HepG2 (cell line): ENCODE results near the gene ZNF22. TPM values are rescaled to one million over a fixed set of nuclear protein-coding genes. Genes with fewer than 3 reads are reported as not detected.

Experiments used
- ELF1 ChIP-seq: sonication (generic); formaldehyde crosslinking; IDR thresholded peaks from 2 replicates; pipeline ENCODE4 v1.4.0; 2020; ENCODE audit warnings: missing genetic modification reagents
- JARID2 ChIP-seq: sonication (generic); formaldehyde crosslinking; IDR thresholded peaks from 2 replicates; pipeline ENCODE4 v1.8.1; 2023; ENCODE audit warnings: missing genetic modification reagents, inconsistent platforms; ENCODE audit not compliant: insufficient replicate concordance
- NAIF1 ChIP-seq: sonication (generic); formaldehyde crosslinking; IDR thresholded peaks from 2 replicates; pipeline ENCODE4 v1.5.0; 2020; ENCODE audit warnings: mild to moderate bottlenecking, missing genetic modification reagents, borderline replicate concordance
- ZC3H4 ChIP-seq: sonication (generic); formaldehyde crosslinking; IDR thresholded peaks from 2 replicates; pipeline ENCODE4 v1.4.0; 2020; ENCODE audit warnings: missing genetic modification reagents, borderline replicate concordance
- ZFP36L1 ChIP-seq: sonication (generic); formaldehyde crosslinking; IDR thresholded peaks from 2 replicates; pipeline ENCODE4 v1.8.0; 2022; ENCODE audit warnings: mild to moderate bottlenecking, missing genetic modification reagents, moderate library complexity
- ZNF274 ChIP-seq: sonication (generic); formaldehyde crosslinking; IDR thresholded peaks from 2 replicates; pipeline ENCODE4 v1.5.1; 2020; ENCODE audit warnings: mild to moderate bottlenecking, missing genetic modification reagents
- ZNF292 ChIP-seq: sonication (generic); formaldehyde crosslinking; IDR thresholded peaks from 2 replicates; pipeline ENCODE4 v1.8.1; 2022; ENCODE audit warnings: mild to moderate bottlenecking, low read depth, missing genetic modification reagents, borderline replicate concordance
- ZNF44 ChIP-seq: sonication (generic); formaldehyde crosslinking; IDR thresholded peaks from 2 replicates; pipeline ENCODE4 v1.5.1; 2020; ENCODE audit warnings: mild to moderate bottlenecking, missing genetic modification reagents
- ZNF503 ChIP-seq: sonication (generic); formaldehyde crosslinking; IDR thresholded peaks from 2 replicates; pipeline ENCODE4 v1.4.0; 2020; ENCODE audit warnings: missing genetic modification reagents
- ZNF513 ChIP-seq: sonication (generic); formaldehyde crosslinking; conservative IDR thresholded peaks from 2 replicates; pipeline ENCODE4 v1.5.0; 2020; ENCODE audit warnings: missing genetic modification reagents
- ZNF576 ChIP-seq: sonication (generic); formaldehyde crosslinking; IDR thresholded peaks from 2 replicates; pipeline ENCODE4 v1.4.0; 2020; ENCODE audit warnings: mild to moderate bottlenecking, missing genetic modification reagents
- polyA plus RNA-seq, 8 experiments: library from polyadenylated mRNA; depleted of rRNA in 3 of 8; stranded (reverse) in 7 of 8; unstranded in 1 of 8; fragments of >200 nt; fragmentation: Illumina TruSeq in 4 of 8; extraction: Trizol in 4 of 8; gene quantifications; 2 replicates each; pipeline versions ENCODE4 v1.2.1 to v1.2.3, GENCODE V29; 2011 to 2016; ENCODE audit warnings: low read depth in 4 of 8, missing spikeins in 1 of 8, mixed read lengths in 1 of 8; ENCODE audit not compliant: insufficient read depth in 1 of 8
- total RNA-seq, 5 experiments: library from RNA; depleted of rRNA; stranded (reverse); fragments of >200 nt; fragmentation: Illumina TruSeq; extraction: Trizol; gene quantifications; 2 replicates each; pipeline ENCODE4 v1.2.3, GENCODE V29; 2016; ENCODE audit warnings: low read depth in 1 of 5
- TF ChIP-seq, protein P1 (sequence below): sonication (generic); formaldehyde crosslinking; IDR thresholded peaks from 2 replicates; pipeline ENCODE4 v1.4.0; 2020; ENCODE audit warnings: missing genetic modification reagents
- TF ChIP-seq, protein P2 (sequence below): sonication (generic); formaldehyde crosslinking; IDR thresholded peaks from 2 replicates; pipeline ENCODE4 v1.9.0; 2021; ENCODE audit warnings: missing genetic modification reagents, mild to moderate bottlenecking, borderline replicate concordance
- TF ChIP-seq, protein P3 (sequence below): sonication (generic); formaldehyde crosslinking; conservative IDR thresholded peaks from 2 replicates; pipeline ENCODE4 v1.8.0; 2022; ENCODE audit warnings: mild to moderate bottlenecking, moderate library complexity, missing genetic modification reagents

ZNF22 gene
- total and polyA plus RNA-seq, 2 of the 13 experiments (the other 11 are each of a cell fraction or from before 2014, with no cell fraction given), result 0.40 to 1.3 TPM

- TF ChIP-seq, protein P1, sequence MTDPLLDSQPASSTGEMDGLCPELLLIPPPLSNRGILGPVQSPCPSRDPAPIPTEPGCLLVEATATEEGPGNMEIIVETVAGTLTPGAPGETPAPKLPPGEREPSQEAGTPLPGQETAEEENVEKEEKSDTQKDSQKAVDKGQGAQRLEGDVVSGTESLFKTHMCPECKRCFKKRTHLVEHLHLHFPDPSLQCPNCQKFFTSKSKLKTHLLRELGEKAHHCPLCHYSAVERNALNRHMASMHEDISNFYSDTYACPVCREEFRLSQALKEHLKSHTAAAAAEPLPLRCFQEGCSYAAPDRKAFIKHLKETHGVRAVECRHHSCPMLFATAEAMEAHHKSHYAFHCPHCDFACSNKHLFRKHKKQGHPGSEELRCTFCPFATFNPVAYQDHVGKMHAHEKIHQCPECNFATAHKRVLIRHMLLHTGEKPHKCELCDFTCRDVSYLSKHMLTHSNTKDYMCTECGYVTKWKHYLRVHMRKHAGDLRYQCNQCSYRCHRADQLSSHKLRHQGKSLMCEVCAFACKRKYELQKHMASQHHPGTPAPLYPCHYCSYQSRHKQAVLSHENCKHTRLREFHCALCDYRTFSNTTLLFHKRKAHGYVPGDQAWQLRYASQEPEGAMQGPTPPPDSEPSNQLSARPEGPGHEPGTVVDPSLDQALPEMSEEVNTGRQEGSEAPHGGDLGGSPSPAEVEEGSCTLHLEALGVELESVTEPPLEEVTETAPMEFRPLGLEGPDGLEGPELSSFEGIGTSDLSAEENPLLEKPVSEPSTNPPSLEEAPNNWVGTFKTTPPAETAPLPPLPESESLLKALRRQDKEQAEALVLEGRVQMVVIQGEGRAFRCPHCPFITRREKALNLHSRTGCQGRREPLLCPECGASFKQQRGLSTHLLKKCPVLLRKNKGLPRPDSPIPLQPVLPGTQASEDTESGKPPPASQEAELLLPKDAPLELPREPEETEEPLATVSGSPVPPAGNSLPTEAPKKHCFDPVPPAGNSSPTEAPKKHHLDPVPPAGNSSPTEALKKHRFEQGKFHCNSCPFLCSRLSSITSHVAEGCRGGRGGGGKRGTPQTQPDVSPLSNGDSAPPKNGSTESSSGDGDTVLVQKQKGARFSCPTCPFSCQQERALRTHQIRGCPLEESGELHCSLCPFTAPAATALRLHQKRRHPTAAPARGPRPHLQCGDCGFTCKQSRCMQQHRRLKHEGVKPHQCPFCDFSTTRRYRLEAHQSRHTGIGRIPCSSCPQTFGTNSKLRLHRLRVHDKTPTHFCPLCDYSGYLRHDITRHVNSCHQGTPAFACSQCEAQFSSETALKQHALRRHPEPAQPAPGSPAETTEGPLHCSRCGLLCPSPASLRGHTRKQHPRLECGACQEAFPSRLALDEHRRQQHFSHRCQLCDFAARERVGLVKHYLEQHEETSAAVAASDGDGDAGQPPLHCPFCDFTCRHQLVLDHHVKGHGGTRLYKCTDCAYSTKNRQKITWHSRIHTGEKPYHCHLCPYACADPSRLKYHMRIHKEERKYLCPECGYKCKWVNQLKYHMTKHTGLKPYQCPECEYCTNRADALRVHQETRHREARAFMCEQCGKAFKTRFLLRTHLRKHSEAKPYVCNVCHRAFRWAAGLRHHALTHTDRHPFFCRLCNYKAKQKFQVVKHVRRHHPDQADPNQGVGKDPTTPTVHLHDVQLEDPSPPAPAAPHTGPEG (CRISPR knock-in tag), result peak; percentile 55; the same call in 1 of the 2 replicates
- TF ChIP-seq, protein P2, sequence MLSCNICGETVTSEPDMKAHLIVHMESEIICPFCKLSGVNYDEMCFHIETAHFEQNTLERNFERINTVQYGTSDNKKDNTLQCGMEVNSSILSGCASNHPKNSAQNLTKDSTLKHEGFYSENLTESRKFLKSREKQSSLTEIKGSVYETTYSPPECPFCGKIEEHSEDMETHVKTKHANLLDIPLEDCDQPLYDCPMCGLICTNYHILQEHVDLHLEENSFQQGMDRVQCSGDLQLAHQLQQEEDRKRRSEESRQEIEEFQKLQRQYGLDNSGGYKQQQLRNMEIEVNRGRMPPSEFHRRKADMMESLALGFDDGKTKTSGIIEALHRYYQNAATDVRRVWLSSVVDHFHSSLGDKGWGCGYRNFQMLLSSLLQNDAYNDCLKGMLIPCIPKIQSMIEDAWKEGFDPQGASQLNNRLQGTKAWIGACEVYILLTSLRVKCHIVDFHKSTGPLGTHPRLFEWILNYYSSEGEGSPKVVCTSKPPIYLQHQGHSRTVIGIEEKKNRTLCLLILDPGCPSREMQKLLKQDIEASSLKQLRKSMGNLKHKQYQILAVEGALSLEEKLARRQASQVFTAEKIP, result no peak
- 0 out of 2 replicates have a peak, but pooled peaks have one; percentile 47 for TF ChIP-seq ZNF292 (CRISPR knock-in tag)
- peak; percentile 93 for TF ChIP-seq ZNF503 (CRISPR knock-in tag)
- TF ChIP-seq ZFP36L1, result peak; percentile 90; the same call in 1 of the 2 replicates
- TF ChIP-seq ZNF576 (CRISPR knock-in tag), result peak; percentile 33; the same call in 1 of the 2 replicates
- TF ChIP-seq, protein P3, sequence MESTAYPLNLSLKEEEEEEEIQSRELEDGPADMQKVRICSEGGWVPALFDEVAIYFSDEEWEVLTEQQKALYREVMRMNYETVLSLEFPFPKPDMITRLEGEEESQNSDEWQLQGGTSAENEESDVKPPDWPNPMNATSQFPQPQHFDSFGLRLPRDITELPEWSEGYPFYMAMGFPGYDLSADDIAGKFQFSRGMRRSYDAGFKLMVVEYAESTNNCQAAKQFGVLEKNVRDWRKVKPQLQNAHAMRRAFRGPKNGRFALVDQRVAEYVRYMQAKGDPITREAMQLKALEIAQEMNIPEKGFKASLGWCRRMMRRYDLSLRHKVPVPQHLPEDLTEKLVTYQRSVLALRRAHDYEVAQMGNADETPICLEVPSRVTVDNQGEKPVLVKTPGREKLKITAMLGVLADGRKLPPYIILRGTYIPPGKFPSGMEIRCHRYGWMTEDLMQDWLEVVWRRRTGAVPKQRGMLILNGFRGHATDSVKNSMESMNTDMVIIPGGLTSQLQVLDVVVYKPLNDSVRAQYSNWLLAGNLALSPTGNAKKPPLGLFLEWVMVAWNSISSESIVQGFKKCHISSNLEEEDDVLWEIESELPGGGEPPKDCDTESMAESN (CRISPR knock-in tag), result peak; percentile 96
- peak; percentile 87 for TF ChIP-seq NAIF1 (CRISPR knock-in tag)
- peak; percentile 61; the same call in 1 of the 2 replicates for TF ChIP-seq ELF1
- peak; percentile 95 for TF ChIP-seq ZC3H4 (CRISPR knock-in tag)
- TF ChIP-seq ZNF513 (CRISPR knock-in tag), result no peak
- no peak; the same call in 1 of the 2 replicates for TF ChIP-seq ZNF44 (CRISPR knock-in tag)
- TF ChIP-seq JARID2 (CRISPR knock-in tag), result peak; percentile 95
- peak; percentile 83 for TF ChIP-seq ZNF274 (CRISPR knock-in tag)
Measured at GRCh38 chr10:44978570-44979280, 22.0 kb upstream of the ZNF22 start, which contains the start of gene DEPP1 (continued).
